OCI-LY1 (cell line): ENCODE results near the gene ANKRD36C.
"Not testable (repeated sequence)": the region's sequence is repeated elsewhere in the genome, so short reads cannot be mapped to it uniquely, and the experiment has no call there.

Experiments
- H2AFZ ChIP-seq: fragments of 200-600 bp; sonication (generic), shearing (Covaris generic); 2 replicates; pipeline ENCODE4 v1.6.0; 2014; ENCODE audit warnings: antibody characterized with exemption, mild to moderate bottlenecking, low read length
- H3F3A ChIP-seq: fragments of 200-600 bp; sonication (generic), shearing (Covaris generic); 2 replicates; pipeline ENCODE4 v1.6.0; 2014; ENCODE audit warnings: mild to moderate bottlenecking, antibody characterized with exemption, low read length, moderate library complexity; ENCODE audit not compliant: insufficient read depth
- H3K27ac ChIP-seq: fragments of 200-600 bp; sonication (generic); 2 replicates; pipeline ENCODE4 v1.5.1; 2014; ENCODE audit warnings: low read length, mixed run types, mild to moderate bottlenecking, low read depth; ENCODE audit not compliant: poor library complexity, severe bottlenecking
- H3K27me3 ChIP-seq: fragments of 200-600 bp; sonication (generic); 2 replicates; pipeline ENCODE4 v1.6.0; 2014; ENCODE audit warnings: antibody characterized with exemption, mild to moderate bottlenecking, low read length, moderate library complexity; ENCODE audit not compliant: insufficient read depth
- H3K36me3 ChIP-seq: fragments of 200-600 bp; sonication (generic); 2 replicates; pipeline ENCODE4 v1.6.1; 2014; ENCODE audit warnings: mild to moderate bottlenecking, antibody characterized with exemption, low read length, moderate library complexity, mixed read lengths; ENCODE audit not compliant: insufficient read depth
- H3K4me1 ChIP-seq: fragments of 200-600 bp; sonication (generic); 2 replicates; pipeline ENCODE4 v1.5.1; 2014; ENCODE audit warnings: mild to moderate bottlenecking, low read length, moderate library complexity; ENCODE audit not compliant: insufficient read depth, severe bottlenecking
- H3K4me2 ChIP-seq: fragments of 200-600 bp; sonication (generic), shearing (Covaris generic); 2 replicates; pipeline ENCODE4 v1.6.1; 2014; ENCODE audit warnings: low read length
- H3K4me3 ChIP-seq: fragments of 200-600 bp; sonication (generic); 2 replicates; pipeline ENCODE4 v1.5.1; 2014; ENCODE audit warnings: low read length, low read depth, mild to moderate bottlenecking, mixed read lengths; ENCODE audit not compliant: poor library complexity, severe bottlenecking
- H3K79me2 ChIP-seq: fragments of 200-600 bp; shearing (Covaris generic); 2 replicates; pipeline ENCODE4 v1.6.1; 2016; ENCODE audit warnings: mixed run types, low read length, mixed read lengths; ENCODE audit not compliant: insufficient read depth
- H3K9ac ChIP-seq: fragments of 200-600 bp; sonication (generic), shearing (Covaris generic); 2 replicates; pipeline ENCODE4 v1.6.1; 2014; ENCODE audit warnings: mild to moderate bottlenecking, low read length, mixed read lengths
- H3K9me2 ChIP-seq: fragments of 200-600 bp; sonication (generic), shearing (Covaris generic); 2 replicates; pipeline ENCODE4 v1.6.1; 2014; ENCODE audit warnings: low read depth, mild to moderate bottlenecking, low read length, mixed read lengths
- H3K9me3 ChIP-seq: fragments of 200-600 bp; shearing (Covaris generic); 2 replicates; pipeline ENCODE4 v1.6.1; 2014; ENCODE audit warnings: low read length, mixed read lengths
- H4K20me1 ChIP-seq: fragments of 200-600 bp; sonication (generic), shearing (Covaris generic); 2 replicates; pipeline ENCODE4 v1.6.0; 2016; ENCODE audit warnings: mild to moderate bottlenecking, low read length; ENCODE audit not compliant: insufficient read depth
- TF ChIP-seq, protein P1 (sequence below): fragments of 200-600 bp; sonication (generic), shearing (Covaris generic); IDR thresholded peaks from 2 replicates; pipeline ENCODE4 v1.5.1; 2017; ENCODE audit warnings: mild to moderate bottlenecking, antibody characterized with exemption, low read length, moderate library complexity, mixed read lengths

ANKRD36C gene

DNA sequence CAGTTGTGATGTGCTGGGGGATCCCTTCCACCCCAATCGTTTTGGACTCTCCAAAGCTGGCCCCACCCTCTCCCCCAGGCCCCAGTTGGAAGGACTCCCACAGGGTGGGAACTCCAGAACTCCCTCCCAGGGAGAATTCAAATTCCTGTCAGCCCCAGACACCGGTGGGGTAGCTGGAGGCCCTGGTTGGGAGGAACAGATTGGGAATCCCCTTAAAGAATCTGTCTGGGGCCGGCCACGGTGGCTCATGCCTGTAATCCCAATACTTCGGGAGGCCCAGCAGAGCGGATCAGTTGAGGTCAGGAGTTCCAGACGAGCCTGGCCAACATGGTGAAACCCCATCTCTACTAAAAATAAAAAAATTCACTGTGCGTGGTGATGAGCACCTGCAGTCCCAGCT is 155.5 kb downstream of the ANKRD36C start:
- no peaks in the 10 kb centered on the region for H3K36me3 ChIP-seq

DNA sequence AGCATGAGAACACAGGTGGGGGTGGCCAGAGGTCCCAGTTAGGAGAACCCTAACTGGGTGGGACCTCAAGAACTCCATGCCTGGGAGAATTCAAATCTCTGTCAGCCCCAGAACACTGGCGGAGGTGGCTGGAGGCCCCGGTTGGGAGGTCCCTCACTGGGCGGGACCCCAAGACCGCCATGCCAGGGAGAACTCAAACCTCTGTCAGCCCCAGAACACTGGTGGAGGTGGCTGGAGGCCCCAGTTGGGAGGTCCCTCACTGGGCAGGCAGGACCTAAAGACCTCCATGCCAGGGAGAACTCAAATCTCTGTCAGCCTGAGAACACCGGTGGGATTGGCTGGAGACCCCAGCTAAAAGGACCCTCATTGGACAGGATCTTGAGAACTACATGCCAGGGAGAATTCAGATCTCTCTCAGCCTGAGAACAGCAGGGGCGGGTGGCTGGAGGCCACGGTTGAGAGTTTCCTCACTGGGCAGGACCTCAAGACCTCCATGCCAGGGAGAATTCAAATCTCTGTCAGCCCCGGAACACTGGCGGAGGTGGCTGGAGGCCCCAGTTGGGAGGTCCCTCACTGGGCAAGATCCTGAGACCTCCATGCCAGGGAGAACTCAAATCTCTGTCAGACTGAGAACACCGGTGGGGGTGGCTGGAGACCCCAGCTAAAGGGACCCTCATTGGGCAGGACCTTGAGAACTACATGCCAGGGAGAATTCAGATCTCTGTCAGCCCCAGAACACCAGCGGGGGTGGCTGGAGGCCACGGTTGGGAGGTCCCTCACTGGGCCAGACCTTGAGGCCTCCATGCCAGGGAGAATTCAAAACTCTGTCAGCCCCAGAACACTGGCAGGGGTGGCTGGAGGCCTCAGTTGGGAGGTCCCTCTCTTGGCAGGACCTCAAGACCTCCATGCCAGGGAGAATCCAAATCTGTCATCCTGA is 157.3 kb downstream of the ANKRD36C start:
- not testable (repeated sequence) for H2AFZ ChIP-seq, H3K36me3 ChIP-seq, H3K4me1 ChIP-seq, H3K79me2 ChIP-seq, H3K27ac ChIP-seq, H3K4me3 ChIP-seq, H3K27me3 ChIP-seq, H4K20me1 ChIP-seq, H3K9ac ChIP-seq, H3K9me2 ChIP-seq, H3K9me3 ChIP-seq, H3K4me2 ChIP-seq, H3F3A ChIP-seq

More for the DNA sequence above, 155.5 kb downstream of the ANKRD36C start:
- H3K4me1 ChIP-seq, result no peaks in the 10 kb centered on the region
- H2AFZ ChIP-seq, result no peak overlapping the region
- no peak overlapping the region for H3K4me2 ChIP-seq
- no peaks in the 10 kb centered on the region for H3K9me2 ChIP-seq
- no peak overlapping the region for H3K9ac ChIP-seq
- H3K79me2 ChIP-seq, result no peaks in the 10 kb centered on the region
- TF ChIP-seq, protein P1, sequence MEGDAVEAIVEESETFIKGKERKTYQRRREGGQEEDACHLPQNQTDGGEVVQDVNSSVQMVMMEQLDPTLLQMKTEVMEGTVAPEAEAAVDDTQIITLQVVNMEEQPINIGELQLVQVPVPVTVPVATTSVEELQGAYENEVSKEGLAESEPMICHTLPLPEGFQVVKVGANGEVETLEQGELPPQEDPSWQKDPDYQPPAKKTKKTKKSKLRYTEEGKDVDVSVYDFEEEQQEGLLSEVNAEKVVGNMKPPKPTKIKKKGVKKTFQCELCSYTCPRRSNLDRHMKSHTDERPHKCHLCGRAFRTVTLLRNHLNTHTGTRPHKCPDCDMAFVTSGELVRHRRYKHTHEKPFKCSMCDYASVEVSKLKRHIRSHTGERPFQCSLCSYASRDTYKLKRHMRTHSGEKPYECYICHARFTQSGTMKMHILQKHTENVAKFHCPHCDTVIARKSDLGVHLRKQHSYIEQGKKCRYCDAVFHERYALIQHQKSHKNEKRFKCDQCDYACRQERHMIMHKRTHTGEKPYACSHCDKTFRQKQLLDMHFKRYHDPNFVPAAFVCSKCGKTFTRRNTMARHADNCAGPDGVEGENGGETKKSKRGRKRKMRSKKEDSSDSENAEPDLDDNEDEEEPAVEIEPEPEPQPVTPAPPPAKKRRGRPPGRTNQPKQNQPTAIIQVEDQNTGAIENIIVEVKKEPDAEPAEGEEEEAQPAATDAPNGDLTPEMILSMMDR, result no peak
- H3K4me3 ChIP-seq, result no peak overlapping the region
- H3K27me3 ChIP-seq, result no peaks in the 10 kb centered on the region
- H3F3A ChIP-seq, result no peaks in the 10 kb centered on the region
- H3K27ac ChIP-seq, result no peak overlapping the region
- H3K9me3 ChIP-seq, result no peaks in the 10 kb centered on the region
- no peaks in the 10 kb centered on the region for H4K20me1 ChIP-seq

DNA sequence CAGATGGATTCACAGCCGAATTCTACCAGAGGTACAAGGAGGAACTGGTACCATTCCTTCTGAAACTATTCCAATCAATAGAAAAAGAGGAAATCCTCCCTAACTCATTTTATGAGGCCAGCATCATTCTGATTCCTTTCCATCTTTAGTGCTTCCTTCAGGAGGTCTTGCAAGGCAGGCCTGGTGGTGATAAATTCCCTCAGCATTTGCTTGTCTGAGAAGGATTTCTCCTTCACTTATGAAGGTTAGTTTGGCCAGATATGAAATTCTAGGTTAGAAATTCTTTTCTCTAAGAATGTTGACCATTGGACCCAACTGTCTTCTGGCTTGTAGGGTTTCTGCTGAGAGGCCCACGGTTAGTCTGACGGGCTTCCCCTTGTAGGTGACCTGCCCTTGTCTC is 167.4 kb downstream of the ANKRD36C start:
- H2AFZ ChIP-seq, H3K9me3 ChIP-seq: not testable (repeated sequence)

DNA sequence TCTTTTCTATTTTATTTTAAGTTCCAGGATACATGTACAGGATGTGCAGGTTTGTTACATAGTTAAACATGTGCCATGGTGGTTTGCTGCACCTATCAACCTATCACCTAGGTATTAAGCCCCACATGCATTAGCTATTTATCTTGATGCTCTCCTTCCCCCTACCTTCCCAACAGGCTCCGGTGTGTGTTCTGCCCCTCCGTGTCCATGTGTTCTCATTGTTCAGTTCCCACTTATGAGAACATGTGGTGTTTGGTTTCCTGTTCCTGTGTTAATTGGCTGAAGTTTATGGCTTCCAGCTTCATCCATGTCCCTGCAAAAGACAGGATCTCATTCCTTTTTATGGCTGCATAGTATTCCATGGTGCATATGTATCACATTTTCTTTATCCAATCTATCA is 174.1 kb downstream of the ANKRD36C start:
- H3F3A ChIP-seq, H4K20me1 ChIP-seq, H3K9me3 ChIP-seq, H3K79me2 ChIP-seq, H3K9ac ChIP-seq, H3K9me2 ChIP-seq, H3K4me2 ChIP-seq, H3K27ac ChIP-seq, H3K36me3 ChIP-seq, H2AFZ ChIP-seq, H3K27me3 ChIP-seq, H3K4me1 ChIP-seq, H3K4me3 ChIP-seq: not testable (repeated sequence)

More for the DNA sequence above, 167.4 kb downstream of the ANKRD36C start:
- H3K27ac ChIP-seq, H3K36me3 ChIP-seq, H3K9me2 ChIP-seq, H3F3A ChIP-seq, H3K27me3 ChIP-seq, H3K4me2 ChIP-seq, H3K79me2 ChIP-seq, H4K20me1 ChIP-seq, H3K9ac ChIP-seq, H3K4me1 ChIP-seq, H3K4me3 ChIP-seq: not testable (repeated sequence)

DNA sequence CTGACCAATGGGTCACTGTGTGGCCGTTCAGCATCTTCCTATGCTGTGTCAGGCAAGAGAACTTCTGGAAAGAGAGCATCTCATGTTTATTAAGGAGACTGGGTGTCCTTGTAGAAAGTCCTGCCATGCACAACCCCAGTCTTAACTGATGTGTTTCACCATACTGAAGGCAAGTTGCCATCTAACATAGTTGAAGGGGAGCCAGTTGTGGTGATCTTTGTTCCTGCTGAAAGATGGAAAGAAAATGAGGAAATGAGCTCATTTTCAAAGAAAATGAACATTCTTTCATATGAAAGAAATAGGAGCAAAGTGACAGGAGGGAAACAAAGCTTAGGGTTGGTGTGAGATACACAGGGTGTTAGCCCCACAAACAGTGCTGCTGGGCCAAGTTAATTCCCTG is 178.3 kb downstream of the ANKRD36C start:
- not testable (repeated sequence) for H3K9me2 ChIP-seq

More for the DNA sequence above, 178.3 kb downstream of the ANKRD36C start:
- not testable (repeated sequence) for H3F3A ChIP-seq, H3K9me3 ChIP-seq, H3K4me2 ChIP-seq, H3K79me2 ChIP-seq, H3K27me3 ChIP-seq, H3K36me3 ChIP-seq, H3K4me1 ChIP-seq, H3K9ac ChIP-seq, H4K20me1 ChIP-seq, H2AFZ ChIP-seq, H3K27ac ChIP-seq, H3K4me3 ChIP-seq
